Trophoblast cell (in vitro differentiated cells and primary cell): ENCODE measurements around the gene FEM1B.

Experiments
- DNase-seq, 2 donors: peaks; one replicate each; pipeline ENCODE4 v3.0.0-alpha.2; 2016
- H2AFZ ChIP-seq: 2 replicates; pipeline ENCODE4 v1.6.1; 2013; ENCODE audit warnings: low read length, moderate library complexity, mild to moderate bottlenecking; ENCODE audit not compliant: insufficient read depth, poor library complexity
- H2AK5ac ChIP-seq: 2 replicates; pipeline ENCODE4 v1.6.1; 2013; ENCODE audit warnings: mild to moderate bottlenecking, low read length
- H2BK120ac ChIP-seq: 2 replicates; pipeline ENCODE4 v1.6.1; 2013; ENCODE audit warnings: low read length, mild to moderate bottlenecking, moderate library complexity; ENCODE audit not compliant: insufficient read depth, poor library complexity
- H2BK12ac ChIP-seq: 2 replicates; pipeline ENCODE4 v1.6.1; 2013; ENCODE audit warnings: mild to moderate bottlenecking, low read length, moderate library complexity
- H2BK5ac ChIP-seq: 2 replicates; pipeline ENCODE4 v1.6.1; 2013; ENCODE audit warnings: low read length, low read depth, moderate library complexity, mild to moderate bottlenecking; ENCODE audit not compliant: poor library complexity
- H3K14ac ChIP-seq: 2 replicates; pipeline ENCODE4 v1.6.1; 2013; ENCODE audit warnings: mild to moderate bottlenecking, low read length
- H3K18ac ChIP-seq: 2 replicates; pipeline ENCODE4 v1.6.1; 2013; ENCODE audit warnings: mild to moderate bottlenecking, low read length
- H3K23ac ChIP-seq: 2 replicates; pipeline ENCODE4 v1.6.1; 2013; ENCODE audit warnings: low read length
- H3K27ac ChIP-seq: 2 replicates; pipeline ENCODE4 v1.5.1; 2013; ENCODE audit warnings: low read depth, mild to moderate bottlenecking, inconsistent platforms, low read length, moderate library complexity
- H3K27me3 ChIP-seq: 2 replicates; pipeline ENCODE4 v1.6.1; 2013; ENCODE audit warnings: inconsistent platforms, mild to moderate bottlenecking, low read length, moderate library complexity; ENCODE audit not compliant: insufficient read depth
- H3K36me3 ChIP-seq, 2 experiments: 1 replicate in 1 of 2; 2 replicates in 1 of 2; pipeline ENCODE4 v1.6.1; 2013; ENCODE audit warnings: low read length in 2 of 2, mild to moderate bottlenecking in 2 of 2, moderate library complexity in 1 of 2; ENCODE audit not compliant: insufficient read depth in 2 of 2, control insufficient read depth in 1 of 2
- H3K4ac ChIP-seq: 2 replicates; pipeline ENCODE4 v1.6.1; 2013; ENCODE audit warnings: low read depth, mild to moderate bottlenecking, low read length, moderate library complexity
- H3K4me1 ChIP-seq, 2 experiments: 1 replicate in 1 of 2; 2 replicates in 1 of 2; pipeline ENCODE4 v1.6.1; 2013; ENCODE audit warnings: low read length in 2 of 2, mild to moderate bottlenecking in 2 of 2, moderate library complexity in 1 of 2; ENCODE audit not compliant: insufficient read depth in 2 of 2, control insufficient read depth in 1 of 2
- H3K4me2 ChIP-seq: 2 replicates; pipeline ENCODE4 v1.6.1; 2013; ENCODE audit warnings: inconsistent platforms, mild to moderate bottlenecking, low read length, moderate library complexity
- H3K4me3 ChIP-seq: 2 replicates; pipeline ENCODE4 v1.5.1; 2013; ENCODE audit warnings: mild to moderate bottlenecking, low read depth, low read length, inconsistent platforms
- H3K79me1 ChIP-seq: one replicate; pipeline ENCODE4 v1.6.1; 2013; ENCODE audit warnings: low read length
- H3K79me2 ChIP-seq: 2 replicates; pipeline ENCODE4 v1.6.1; 2013; ENCODE audit warnings: low read length, mild to moderate bottlenecking; ENCODE audit not compliant: control insufficient read depth, insufficient read depth, poor library complexity
- H3K9ac ChIP-seq: 2 replicates; pipeline ENCODE4 v1.6.1; 2013; ENCODE audit warnings: mild to moderate bottlenecking, low read length
- H3K9me3 ChIP-seq: 2 replicates; pipeline ENCODE4 v1.6.1; 2013; ENCODE audit warnings: low read depth, mild to moderate bottlenecking, control low read depth, inconsistent platforms, low read length; ENCODE audit not compliant: insufficient read depth
- H4K12ac ChIP-seq: 2 replicates; pipeline ENCODE4 v1.6.1; 2013; ENCODE audit warnings: low read depth, mild to moderate bottlenecking, low read length, moderate library complexity
- H4K8ac ChIP-seq: 2 replicates; pipeline ENCODE4 v1.6.1; 2013; ENCODE audit warnings: low read depth, mild to moderate bottlenecking, low read length, moderate library complexity
- H4K91ac ChIP-seq: one replicate; pipeline ENCODE4 v1.6.1; 2013; ENCODE audit warnings: low read depth, mild to moderate bottlenecking, low read length, moderate library complexity
- WGBS: extraction: QIAGEN DNeasy Blood & Tissue Kit; methylation state at CpG from one replicate; pipeline ENCODE4 v1.1.7; 2013; ENCODE audit warnings: missing lambda C conversion rate; ENCODE audit not compliant: insufficient read length, insufficient coverage; ENCODE audit errors: extremely low coverage; 5-methylcytosine and 5-hydroxymethylcytosine counted together

FEM1B gene

DNA sequence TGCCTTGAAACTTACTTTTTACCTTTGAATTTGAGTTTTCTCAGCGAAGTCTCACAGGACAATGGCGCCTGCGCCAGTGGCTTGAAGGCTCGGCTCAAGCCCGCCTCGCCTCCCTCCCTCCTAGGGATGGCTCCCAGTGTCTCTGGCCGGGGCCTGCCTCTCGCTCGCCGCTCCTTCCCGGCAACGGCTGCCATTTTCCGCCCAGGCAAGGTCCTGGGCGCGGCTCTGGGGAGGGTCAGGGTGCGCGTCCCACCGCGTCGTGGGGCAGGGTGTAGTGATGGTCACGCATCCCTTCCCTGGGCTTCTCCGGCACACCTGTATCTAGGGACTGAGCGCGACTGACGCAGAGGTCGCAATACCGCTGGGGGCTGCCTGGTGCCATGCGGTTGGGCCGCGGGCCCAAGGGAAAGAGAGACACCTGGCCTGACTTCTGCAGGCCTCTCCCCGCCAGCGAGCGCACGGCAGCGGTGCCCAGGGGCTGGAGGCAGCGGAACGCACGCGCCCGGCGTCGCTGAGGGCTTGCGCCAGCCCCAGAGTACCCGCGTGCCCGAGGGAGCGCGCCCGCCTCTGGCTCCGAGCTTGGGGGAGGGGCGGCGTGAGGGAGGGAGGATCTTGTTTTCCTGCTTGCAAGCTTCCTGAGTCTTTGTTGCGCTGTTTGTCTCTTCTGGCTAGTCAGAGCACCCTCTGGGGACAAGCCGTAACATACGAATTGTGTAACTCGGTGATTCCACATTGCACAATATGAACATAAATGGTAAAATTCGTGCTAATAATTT, 20.7 kb upstream of the FEM1B start:
- no CpG with 5 or more reads among the region's 57 CpGs for WGBS
- Histone ChIP-seq H4K91ac (peak overlapping the region; percentile 95), H2AFZ (peak overlapping the region; percentile 88), H3K9ac (peak overlapping the region; percentile 74), H2AK5ac (peak overlapping the region; percentile 2), H3K4ac (peak overlapping the region; percentile 68), H2BK5ac (peak overlapping the region; percentile 78), H3K14ac (peak overlapping the region; percentile 94), H3K27ac (peak overlapping the region; percentile 3), H3K4me3 (peak overlapping the region; percentile 64), H4K8ac (peak overlapping the region; percentile 94), H3K4me1 (peaks cover 0 to 2% of the 10 kb centered on the region in 2 experiments), H3K79me2 (peaks cover 4% of the 10 kb centered on the region), H3K18ac (peak overlapping the region; percentile 70), H2BK120ac (peak overlapping the region; percentile 59), H3K23ac (no peak overlapping the region), H4K12ac (peak overlapping the region; percentile 82), H3K27me3 (no peaks in the 10 kb centered on the region), H3K79me1 (peaks cover 8% of the 10 kb centered on the region), H3K36me3 (no peaks in the 10 kb centered on the region), H3K4me2 (peak overlapping the region; percentile 58), H3K9me3 (no peaks in the 10 kb centered on the region), H2BK12ac (peak overlapping the region; percentile 64)
- peak; percentile 94 to 97 for DNase-seq

- Histone ChIP-seq H4K91ac (no peak overlapping the region), H3K27ac (no peak overlapping the region), H3K9me3 (no peaks in the 10 kb centered on the region), H3K23ac (no peak overlapping the region), H3K4me2 (no peak overlapping the region), H4K12ac (no peak overlapping the region), H2AK5ac (no peak overlapping the region), H3K79me1 (peaks cover 8% of the 10 kb centered on the region), H3K14ac (no peak overlapping the region), H3K9ac (no peak overlapping the region), H3K27me3 (no peaks in the 10 kb centered on the region), H3K79me2 (peaks cover 4% of the 10 kb centered on the region), H3K4me1 (peaks cover 0 to 2% of the 10 kb centered on the region in 2 experiments), H3K36me3 (no peaks in the 10 kb centered on the region), H4K8ac (no peak overlapping the region), H3K4ac (no peak overlapping the region), H3K4me3 (no peak overlapping the region), H2BK120ac (no peak overlapping the region), H2BK5ac (no peak overlapping the region), H2AFZ (no peak overlapping the region), H2BK12ac (peak overlapping the region; percentile 65), H3K18ac (no peak overlapping the region)
- no peak for DNase-seq
- no CpG with 5 or more reads among the region's 4 CpGs for WGBS
Observed at GRCh38 chr15:68258692-68259091, 18.9 kb upstream of the FEM1B start.

DNA sequence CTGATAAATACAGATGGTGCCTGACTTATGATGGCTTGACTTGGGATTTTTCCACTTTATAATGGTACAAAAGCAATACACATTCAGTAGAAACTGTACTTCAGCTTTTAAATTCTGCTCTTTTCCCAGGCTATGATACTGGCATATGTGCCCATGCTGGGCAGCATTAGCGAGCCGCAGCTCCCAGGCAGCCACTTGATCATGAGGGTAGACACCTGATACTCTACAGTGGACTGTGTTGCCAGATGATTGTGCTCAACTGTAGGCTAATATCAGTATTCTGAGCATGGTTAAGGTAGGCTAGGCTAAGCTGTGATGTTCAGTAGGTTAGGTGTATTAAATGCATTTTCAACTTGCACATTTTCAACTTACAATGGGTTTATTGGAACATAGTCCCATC, 17.7 kb upstream of the FEM1B start:
- Histone ChIP-seq H4K8ac (no peak overlapping the region), H2BK120ac (no peak overlapping the region), H3K27me3 (no peaks in the 10 kb centered on the region), H4K91ac (no peak overlapping the region), H3K23ac (no peak overlapping the region), H3K36me3 (no peaks in the 10 kb centered on the region), H2AFZ (no peak overlapping the region), H3K4me2 (no peak overlapping the region), H3K4me1 (peaks cover 0 to 2% of the 10 kb centered on the region in 2 experiments), H3K27ac (no peak overlapping the region), H2BK12ac (no peak overlapping the region), H3K14ac (no peak overlapping the region), H3K9me3 (no peaks in the 10 kb centered on the region), H3K79me2 (peaks cover 4% of the 10 kb centered on the region), H3K79me1 (peaks cover 8% of the 10 kb centered on the region), H3K9ac (peak overlapping the region; percentile 61), H3K18ac (no peak overlapping the region), H3K4me3 (no peak overlapping the region), H2BK5ac (no peak overlapping the region), H4K12ac (no peak overlapping the region), H2AK5ac (no peak overlapping the region), H3K4ac (no peak overlapping the region)
- DNase-seq = no peak
- no CpG with 5 or more reads among the region's 2 CpGs for WGBS

DNA sequence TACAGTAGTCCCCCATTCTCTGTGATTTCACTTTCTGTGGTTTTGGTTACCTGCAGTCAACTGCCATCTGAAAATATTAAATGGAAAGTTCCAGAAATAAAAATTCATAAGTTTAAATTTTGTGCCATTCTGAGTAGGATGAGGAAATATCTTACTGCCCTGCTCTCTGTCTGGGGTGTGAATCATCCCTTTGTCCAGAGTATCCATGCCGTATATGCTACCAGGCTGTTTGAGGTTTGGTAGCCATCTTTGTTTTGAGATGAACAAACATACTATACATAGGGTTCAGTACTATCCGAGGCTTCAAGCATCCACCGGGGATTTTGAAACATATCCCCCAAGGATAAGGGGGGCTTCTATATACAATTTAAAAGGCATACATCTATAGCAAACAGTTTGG, 16.3 kb upstream of the FEM1B start:
- Histone ChIP-seq H3K9ac (no peak overlapping the region), H3K27me3 (no peaks in the 10 kb centered on the region), H4K12ac (no peak overlapping the region), H4K91ac (no peak overlapping the region), H3K79me2 (peaks cover 4% of the 10 kb centered on the region), H3K79me1 (peaks cover 8% of the 10 kb centered on the region), H2AFZ (no peak overlapping the region), H2BK5ac (no peak overlapping the region), H3K4ac (no peak overlapping the region), H4K8ac (no peak overlapping the region), H3K36me3 (no peaks in the 10 kb centered on the region), H3K4me3 (no peak overlapping the region), H3K18ac (no peak overlapping the region), H3K4me2 (no peak overlapping the region), H2BK120ac (no peak overlapping the region), H2AK5ac (no peak overlapping the region), H3K23ac (no peak overlapping the region), H3K9me3 (no peaks in the 10 kb centered on the region), H2BK12ac (no peak overlapping the region), H3K14ac (no peak overlapping the region), H3K4me1 (peaks cover 0 to 2% of the 10 kb centered on the region in 2 experiments), H3K27ac (no peak overlapping the region)
- no peak for DNase-seq
- no CpG with 5 or more reads among the region's 3 CpGs for WGBS
